HepG2 (cell line): ENCODE data around the gene LYST. TPM values are rescaled to one million over a fixed set of nuclear protein-coding genes. Genes with fewer than 3 reads are reported as not detected.

Source experiments
- ATAC-seq: fragments of 200-7000 bp; cut with Tn5 transposase; 3 replicates; pipeline ENCODE4 v1.9.1; 2020; ENCODE audit warnings: mild to moderate bottlenecking, moderate library complexity
- BruUV-seq: library from RNA; stranded (reverse); fragments of 400-500 nt; replicated peaks from 2 replicates; lab custom pipeline; 2021; lab: Mats Ljungman, UMichigan
- CTCF ChIA-PET: fragments of 300-600 bp; formaldehyde crosslinking; extraction: SDS; loops from one replicate; lab custom pipeline; 2021; ENCODE audit warnings: low total read pairs, inconsistent platforms, low intra/inter-chr PET ratio; lab: Yijun Ruan, JAX
- POLR2A ChIA-PET: fragments of 350-600 bp; sonication (Branson Sonifier 250); formaldehyde crosslinking; loops from one replicate; lab custom pipeline; 2020; ENCODE audit warnings: antibody characterized with exemption, inconsistent platforms; lab: Yijun Ruan, JAX
- DNase-seq: peaks from one replicate; pipeline ENCODE4 v3.0.0-alpha.2; 2015; ENCODE audit warnings: low spot score
- FAIRE-seq: peaks from 3 replicates; lab custom pipeline; 2011; peaks lifted over from hg19 to GRCh38; lab: Jason Lieb, UNC
- H2AFZ ChIP-seq: one replicate; pipeline ENCODE4 v1.6.1; 2011; ENCODE audit warnings: low read length, inconsistent platforms
- H3K27ac ChIP-seq: fragments of 300-600 bp; 3 replicates; pipeline ENCODE4 v1.8.0; 2011; ENCODE audit warnings: mixed run types, mild to moderate bottlenecking, mixed read lengths, low read length, inconsistent platforms; ENCODE audit not compliant: insufficient read depth; ENCODE audit errors: extremely low read length
- H3K27me3 ChIP-seq, 2 experiments: fragments of 200-600 bp in 1 of 2; 2 replicates in 1 of 2; 3 replicates in 1 of 2; pipeline versions ENCODE4 v1.6.0 to v1.8.0; 2011; ENCODE audit warnings: low read length in 2 of 2, mild to moderate bottlenecking in 2 of 2, moderate library complexity in 2 of 2, inconsistent platforms in 1 of 2; ENCODE audit not compliant: insufficient read depth in 2 of 2, control insufficient read depth in 1 of 2
- H3K36me3 ChIP-seq, 2 experiments: fragments of 200-600 bp in 1 of 2; replicated peaks in 1 of 2; 2 replicates in 1 of 2; 3 replicates in 1 of 2; pipeline versions ENCODE4 v1.5.1 to v1.8.0; 2011; ENCODE audit warnings: low read length in 2 of 2, inconsistent platforms in 1 of 2; ENCODE audit not compliant: insufficient read depth in 2 of 2, control insufficient read depth in 1 of 2
- H3K4me1 ChIP-seq: 2 replicates; pipeline ENCODE4 v1.5.1; 2012; ENCODE audit warnings: low read length, inconsistent platforms; ENCODE audit not compliant: insufficient read depth
- H3K4me2 ChIP-seq: 2 replicates; pipeline ENCODE4 v1.6.0; 2011; ENCODE audit warnings: low read depth, low read length, inconsistent platforms
- H3K4me3 ChIP-seq, 3 experiments: fragments of 200-600 bp in 1 of 3; sonication (generic), shearing (Covaris generic) in 1 of 3; replicated peaks in 1 of 3; 2 replicates each; pipeline ENCODE4 v1.5.1; 2011 to 2016; ENCODE audit warnings: low read length in 3 of 3, inconsistent platforms in 2 of 3, low read depth in 2 of 3, mild to moderate bottlenecking in 2 of 3, control low read depth in 1 of 3, mixed read lengths in 1 of 3; ENCODE audit not compliant: insufficient read depth in 1 of 3
- H3K79me2 ChIP-seq: one replicate; pipeline ENCODE4 v1.6.1; 2011; ENCODE audit warnings: low read length, inconsistent platforms; ENCODE audit not compliant: insufficient read depth
- H3K9ac ChIP-seq: 2 replicates; pipeline ENCODE4 v1.6.0; 2011; ENCODE audit warnings: mild to moderate bottlenecking, low read depth, low read length, inconsistent platforms; ENCODE audit not compliant: insufficient read depth
- H3K9me3 ChIP-seq: 2 replicates; pipeline ENCODE4 v1.5.1; 2012; ENCODE audit warnings: mild to moderate bottlenecking, low read length
- H4K20me1 ChIP-seq: 2 replicates; pipeline ENCODE4 v1.6.0; 2011; ENCODE audit warnings: inconsistent platforms, mild to moderate bottlenecking, low read length, moderate library complexity; ENCODE audit not compliant: insufficient read depth
- ATF4 ChIP-seq, 2 experiments: fragments of 450-650 bp in 1 of 2; sonication (generic) in 1 of 2; formaldehyde crosslinking; IDR thresholded peaks; 2 replicates each; pipeline versions ENCODE4 v1.5.0 to v1.8.0; 2020 to 2022; ENCODE audit warnings: mild to moderate bottlenecking in 1 of 2, missing genetic modification reagents in 1 of 2
- CREM ChIP-seq, 2 experiments: sonication (generic) in 1 of 2; formaldehyde crosslinking in 1 of 2; IDR thresholded peaks; 2 replicates each; pipeline versions ENCODE4 v1.4.0 to v1.6.1; 2016 to 2020; ENCODE audit warnings: antibody characterized with exemption in 1 of 2, mild to moderate bottlenecking in 1 of 2, missing genetic modification reagents in 1 of 2
- GTF2F1 ChIP-seq: fragments of 150-350 bp; IDR thresholded peaks from 2 replicates; pipeline ENCODE4 v1.6.1; 2014; ENCODE audit warnings: low read length
- KAT7 ChIP-seq: IDR thresholded peaks from 2 replicates; pipeline ENCODE4 v1.6.1; 2018; ENCODE audit warnings: borderline replicate concordance, missing compliant biosample characterization
- LRRFIP1 ChIP-seq: sonication (generic); formaldehyde crosslinking; conservative IDR thresholded peaks from 2 replicates; pipeline ENCODE4 v1.4.0; 2020; ENCODE audit warnings: missing genetic modification reagents
- MTA3 ChIP-seq: sonication (generic); formaldehyde crosslinking; IDR thresholded peaks from 2 replicates; pipeline ENCODE4 v1.4.0; 2020; ENCODE audit warnings: missing genetic modification reagents
- SMAD3 ChIP-seq: sonication (generic); formaldehyde crosslinking; IDR thresholded peaks from 2 replicates; pipeline ENCODE4 v1.4.0; 2020; ENCODE audit warnings: missing genetic modification reagents
- SNAPC4 ChIP-seq: sonication (generic); formaldehyde crosslinking; IDR thresholded peaks from 2 replicates; pipeline ENCODE4 v1.4.0; 2020; ENCODE audit warnings: mild to moderate bottlenecking, missing genetic modification reagents
- SRSF4 ChIP-seq: fragments of 200-400 bp; formaldehyde crosslinking; IDR thresholded peaks from one replicate; pipeline ENCODE4 v1.6.1; 2018; ENCODE audit warnings: mild to moderate bottlenecking, low read depth, low read length, moderate library complexity; ENCODE audit not compliant: poor library complexity, severe bottlenecking
- ZMAT3 ChIP-seq: sonication (generic); formaldehyde crosslinking; conservative IDR thresholded peaks from 2 replicates; pipeline ENCODE4 v1.7.0; 2021; ENCODE audit warnings: missing genetic modification reagents
- ZNF205 ChIP-seq: IDR thresholded peaks from 2 replicates; pipeline ENCODE4 v1.6.1; 2018; ENCODE audit warnings: missing biosample characterization, missing genetic modification reagents
- ZNF329 ChIP-seq: sonication (generic); formaldehyde crosslinking; IDR thresholded peaks from 2 replicates; pipeline ENCODE4 v1.9.0; 2021; ENCODE audit warnings: low read depth, mild to moderate bottlenecking, missing genetic modification reagents
- ZNF33A ChIP-seq: sonication (generic); formaldehyde crosslinking; IDR thresholded peaks from 2 replicates; pipeline ENCODE4 v1.5.1; 2020; ENCODE audit warnings: missing genetic modification reagents, mild to moderate bottlenecking, moderate library complexity, borderline replicate concordance
- ZNF703 ChIP-seq: sonication (generic); formaldehyde crosslinking; IDR thresholded peaks from 2 replicates; pipeline ENCODE4 v1.5.1; 2020; ENCODE audit warnings: missing genetic modification reagents, mild to moderate bottlenecking, moderate library complexity, borderline replicate concordance
- ZNF747 ChIP-seq: sonication (generic); formaldehyde crosslinking; IDR thresholded peaks from 2 replicates; pipeline ENCODE4 v1.8.1; 2023; ENCODE audit warnings: missing genetic modification reagents, mild to moderate bottlenecking, borderline replicate concordance
- WGBS: methylation state at CpG from one replicate; pipeline ENCODE4 v1.1.6; 2017; ENCODE audit warnings: low lambda C conversion rate; 5-methylcytosine and 5-hydroxymethylcytosine counted together
- in situ Hi-C: cut with HindIII; loops from 2 replicates; pipeline ENCODE4 v1.10.0; 2017; ENCODE audit warnings: low pct_unique_long_range_greater_than_20kb; ENCODE audit not compliant: extremely low pct_ligation_motif_present
- intact Hi-C: fragments of 100-400 bp; cut with micrococcal nuclease; formaldehyde crosslinking; loops from one replicate; pipeline ENCODE4 v1.10.0; 2022; ENCODE audit not compliant: unreplicated experiment
- polyA plus RNA-seq, 8 experiments: library from polyadenylated mRNA; depleted of rRNA in 3 of 8; stranded (reverse) in 7 of 8; unstranded in 1 of 8; fragments of >200 nt; fragmentation: Illumina TruSeq in 4 of 8; extraction: Trizol in 4 of 8; gene quantifications; 2 replicates each; pipeline versions ENCODE4 v1.2.1 to v1.2.3, GENCODE V29; 2011 to 2016; ENCODE audit warnings: low read depth in 4 of 8, missing spikeins in 1 of 8, mixed read lengths in 1 of 8; ENCODE audit not compliant: insufficient read depth in 1 of 8
- total RNA-seq, 5 experiments: library from RNA; depleted of rRNA; stranded (reverse); fragments of >200 nt; fragmentation: Illumina TruSeq; extraction: Trizol; gene quantifications; 2 replicates each; pipeline ENCODE4 v1.2.3, GENCODE V29; 2016; ENCODE audit warnings: low read depth in 1 of 5

LYST gene
- total and polyA plus RNA-seq, 2 of the 13 experiments (the other 11 are each of a cell fraction or from before 2014, with no cell fraction given): 0.91 to 2.5 TPM

GRCh38 chr1:235882816-235883215 is 16.1 kb upstream of the LYST start:
- 55% methylated on average over 6 of the region's 6 CpGs for WGBS
- Histone ChIP-seq H3K4me2 (no peak overlapping the region), H3K4me1 (peaks cover 8% of the 10 kb centered on the region; the same call in 1 of the 2 replicates), H3K79me2 (no peaks in the 10 kb centered on the region), H4K20me1 (no peaks in the 10 kb centered on the region), H3K36me3 (no peaks in the 10 kb centered on the region), H2AFZ (no peak overlapping the region), H3K27ac (no peak overlapping the region), H3K9ac (no peak overlapping the region), H3K27me3 (no peaks in the 10 kb centered on the region; a peak in 1 of 5 replicates), H3K4me3 (no peak overlapping the region), H3K9me3 (no peaks in the 10 kb centered on the region)
- intact Hi-C loops: no loop called here
- POLR2A ChIA-PET: no interaction called here
- in situ Hi-C loops: no loop called here
- FAIRE-seq (no peak), DNase-seq (no peak), ATAC-seq (peak; percentile 61)
- CTCF ChIA-PET: no interaction called here
- BruUV-seq: no TSS peak
- TF ChIP-seq MTA3 (no peak), ZNF747 (CRISPR knock-in tag) (no peak), ZNF329 (CRISPR knock-in tag) (no peak), LRRFIP1 (CRISPR knock-in tag) (no peak), GTF2F1 (no peak), SRSF4 (no peak), SNAPC4 (CRISPR knock-in tag) (no peak), KAT7 (CRISPR knock-in tag) (no peak), ZMAT3 (CRISPR knock-in tag) (no peak), ZNF205 (CRISPR knock-in tag) (no peak), ZNF33A (CRISPR knock-in tag) (no peak), CREM (IDR thresholded peaks at IDR 0.05) (no peak), CREM (CRISPR knock-in tag; IDR thresholded peaks at IDR 0.05) (no peak), ZNF703 (no peak), ATF4 (CRISPR knock-in tag; IDR thresholded peaks at IDR 0.05) (no peak), SMAD3 (CRISPR knock-in tag) (no peak)
